ENCODE results near the gene STAT5B. TPM values are rescaled to one million over a fixed set of nuclear protein-coding genes. Genes with fewer than 3 reads are reported as not detected.

The STAT5B gene
- total and polyA plus RNA-seq, 2 of the 13 experiments (the other 11 are each of a cell fraction or from before 2014, with no cell fraction given), result 21.0 to 42.8 TPM

GRCh38 chr17:42178817-42179216, 97.4 kb downstream of the STAT5B start (continued):
- TF ChIP-seq, protein P1, sequence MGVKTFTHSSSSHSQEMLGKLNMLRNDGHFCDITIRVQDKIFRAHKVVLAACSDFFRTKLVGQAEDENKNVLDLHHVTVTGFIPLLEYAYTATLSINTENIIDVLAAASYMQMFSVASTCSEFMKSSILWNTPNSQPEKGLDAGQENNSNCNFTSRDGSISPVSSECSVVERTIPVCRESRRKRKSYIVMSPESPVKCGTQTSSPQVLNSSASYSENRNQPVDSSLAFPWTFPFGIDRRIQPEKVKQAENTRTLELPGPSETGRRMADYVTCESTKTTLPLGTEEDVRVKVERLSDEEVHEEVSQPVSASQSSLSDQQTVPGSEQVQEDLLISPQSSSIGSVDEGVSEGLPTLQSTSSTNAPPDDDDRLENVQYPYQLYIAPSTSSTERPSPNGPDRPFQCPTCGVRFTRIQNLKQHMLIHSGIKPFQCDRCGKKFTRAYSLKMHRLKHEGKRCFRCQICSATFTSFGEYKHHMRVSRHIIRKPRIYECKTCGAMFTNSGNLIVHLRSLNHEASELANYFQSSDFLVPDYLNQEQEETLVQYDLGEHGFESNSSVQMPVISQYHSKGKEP (CRISPR knock-in tag; IDR thresholded peaks at IDR 0.05), result no peak
- no peak for TF ChIP-seq SP2 (CRISPR knock-in tag; IDR thresholded peaks at IDR 0.05)
- TF ChIP-seq RARA (CRISPR knock-in tag; IDR thresholded peaks at IDR 0.05), result peak; percentile 96
- no peak for TF ChIP-seq ZFAT (CRISPR knock-in tag; conservative IDR thresholded peaks at IDR 0.05)
- peak; percentile 29; the same call in 1 of the 2 replicates for TF ChIP-seq MYC (CRISPR knock-in tag; IDR thresholded peaks at IDR 0.05; ENCODE audit: borderline replicate concordance)
- TF ChIP-seq SALL1 (CRISPR knock-in tag; IDR thresholded peaks at IDR 0.05), result peak; percentile 47; the same call in 1 of the 2 replicates
- TF ChIP-seq ESRRA (CRISPR knock-in tag; IDR thresholded peaks at IDR 0.05; ENCODE audit: low read depth), result peak; percentile 73; the same call in 1 of the 2 replicates
- no peak for TF ChIP-seq REPIN1 (CRISPR knock-in tag; IDR thresholded peaks at IDR 0.05; ENCODE audit: borderline replicate concordance, low read depth)
- peak; percentile 87 for TF ChIP-seq NR2C2 (CRISPR knock-in tag; IDR thresholded peaks at IDR 0.05; ENCODE audit: borderline replicate concordance)
- peak; percentile 76 for TF ChIP-seq ZNF777 (CRISPR knock-in tag; IDR thresholded peaks at IDR 0.05)
- TF ChIP-seq, protein P2, sequence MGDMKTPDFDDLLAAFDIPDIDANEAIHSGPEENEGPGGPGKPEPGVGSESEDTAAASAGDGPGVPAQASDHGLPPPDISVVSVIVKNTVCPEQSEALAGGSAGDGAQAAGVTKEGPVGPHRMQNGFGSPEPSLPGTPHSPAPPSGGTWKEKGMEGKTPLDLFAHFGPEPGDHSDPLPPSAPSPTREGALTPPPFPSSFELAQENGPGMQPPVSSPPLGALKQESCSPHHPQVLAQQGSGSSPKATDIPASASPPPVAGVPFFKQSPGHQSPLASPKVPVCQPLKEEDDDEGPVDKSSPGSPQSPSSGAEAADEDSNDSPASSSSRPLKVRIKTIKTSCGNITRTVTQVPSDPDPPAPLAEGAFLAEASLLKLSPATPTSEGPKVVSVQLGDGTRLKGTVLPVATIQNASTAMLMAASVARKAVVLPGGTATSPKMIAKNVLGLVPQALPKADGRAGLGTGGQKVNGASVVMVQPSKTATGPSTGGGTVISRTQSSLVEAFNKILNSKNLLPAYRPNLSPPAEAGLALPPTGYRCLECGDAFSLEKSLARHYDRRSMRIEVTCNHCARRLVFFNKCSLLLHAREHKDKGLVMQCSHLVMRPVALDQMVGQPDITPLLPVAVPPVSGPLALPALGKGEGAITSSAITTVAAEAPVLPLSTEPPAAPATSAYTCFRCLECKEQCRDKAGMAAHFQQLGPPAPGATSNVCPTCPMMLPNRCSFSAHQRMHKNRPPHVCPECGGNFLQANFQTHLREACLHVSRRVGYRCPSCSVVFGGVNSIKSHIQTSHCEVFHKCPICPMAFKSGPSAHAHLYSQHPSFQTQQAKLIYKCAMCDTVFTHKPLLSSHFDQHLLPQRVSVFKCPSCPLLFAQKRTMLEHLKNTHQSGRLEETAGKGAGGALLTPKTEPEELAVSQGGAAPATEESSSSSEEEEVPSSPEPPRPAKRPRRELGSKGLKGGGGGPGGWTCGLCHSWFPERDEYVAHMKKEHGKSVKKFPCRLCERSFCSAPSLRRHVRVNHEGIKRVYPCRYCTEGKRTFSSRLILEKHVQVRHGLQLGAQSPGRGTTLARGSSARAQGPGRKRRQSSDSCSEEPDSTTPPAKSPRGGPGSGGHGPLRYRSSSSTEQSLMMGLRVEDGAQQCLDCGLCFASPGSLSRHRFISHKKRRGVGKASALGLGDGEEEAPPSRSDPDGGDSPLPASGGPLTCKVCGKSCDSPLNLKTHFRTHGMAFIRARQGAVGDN (CRISPR knock-in tag; IDR thresholded peaks at IDR 0.05), result peak; percentile 37
- no peak for TF ChIP-seq DNMT1 (CRISPR knock-in tag; IDR thresholded peaks at IDR 0.05)
- TF ChIP-seq ZNF569 (CRISPR knock-in tag; IDR thresholded peaks at IDR 0.05; ENCODE audit: borderline replicate concordance), result no peak
- TF ChIP-seq RELA (CRISPR knock-in tag; IDR thresholded peaks at IDR 0.05), result peak; percentile 95; the same call in 1 of the 2 replicates
- no peak for TF ChIP-seq MTA3 (CRISPR knock-in tag; IDR thresholded peaks at IDR 0.05)
